ENCODE measurements around the gene TSC22D3. TPM values are rescaled to one million over a fixed set of nuclear protein-coding genes. Genes with fewer than 3 reads are reported as not detected.

TSC22D3 gene
- total RNA-seq, 8 experiments from 2014 or later = 5.8 to 95.5 (median 56.0) TPM

- Histone ChIP-seq H3K4me1 (replicated peaks in 1 of 2) (peaks cover 0 to 4% of the 10 kb centered on the region in 2 donors), H3K4me3 (no peak overlapping the region), H3K27ac (no peak overlapping the region)
- in situ Hi-C loops (cut with MboI; ENCODE audit: low pct_unique_long_range_greater_than_20kb in 2 of 9, low sequenced_read_pairs in 9 of 9, unreplicated experiment in 9 of 9) = loop anchor here in 3 of 9 experiments (10.0 to 25.0 kb wide), 3 partner anchors 118 to 220 kb away; partner anchors contain the start of genes NCBP2L (in 2 of the 3) and TSC22D3 (in 2 of the 3)
- no peak for ATAC-seq (replicated peaks in 6 of 8)
- 40 to 100% (median 55%) methylated on average over 1 of the region's 1 CpG; no CpG with 5 or more reads in 7 of the 10 experiments for WGBS, 10 experiments
These were observed 108.7 kb downstream of the TSC22D3 start for GRCh38 chrX:107666931-107667330.

Other genes starting within 250 kb of the TSC22D3 start
- gene PRPS1, start 147.3 kb downstream of the TSC22D3 start, total RNA-seq = 10 to 100 TPM; 33.3 to 57.3 (median 41.2) TPM
- gene NCBP2L, start 1.9 kb upstream of the TSC22D3 start, total RNA-seq = under 1 TPM in 1 of 8 experiments, not detected in 7; 0.28 TPM
- gene MID2, start 50.1 kb upstream of the TSC22D3 start, total RNA-seq = 10 to 100 TPM in 1 of 8 experiments, 1 to 10 TPM in 6, under 1 TPM in 1; 0.87 to 10.6 (median 5.4) TPM
- gene TEX13B, start 206.6 kb upstream of the TSC22D3 start, total RNA-seq = under 1 TPM in 3 of 8 experiments, not detected in 5; 0.24 to 0.29 (median 0.25) TPM